ENCODE data around the gene SLC8A3. TPM values are rescaled to one million over a fixed set of nuclear protein-coding genes. Genes with fewer than 3 reads are reported as not detected.

SLC8A3 gene
- total and polyA plus RNA-seq, 2 donors from 2014 or later = 0.98 TPM; not detected in 1

GRCh38 chr14:70190156-70190555 lies 1.4 kb upstream of the SLC8A3 start:
- no peak overlapping the region for H3K9ac ChIP-seq (ENCODE audit: low read length in 3 of 3)
- intact Hi-C loops (cut with DNase I) = no loop called here
- FAIRE-seq (no peak), DNase-seq (peak in 2 of 5 donors; percentile 4 to 10)
- no peaks in the 10 kb centered on the region for H3K9me3 ChIP-seq (ENCODE audit: control insufficient read depth in 2 of 3, insufficient read depth in 1 of 3, low read length in 3 of 3)
- H3K27ac ChIP-seq (ENCODE audit: low read depth in 2 of 2, low read length in 2 of 2) = no peak overlapping the region
- peaks cover 0 to 7% (median 0%) of the 10 kb centered on the region in 3 donors for H3K4me1 ChIP-seq (ENCODE audit: control insufficient read depth in 2 of 3, insufficient read depth in 2 of 3, low read depth in 1 of 3, low read length in 3 of 3)
- TF ChIP-seq, protein P1, sequence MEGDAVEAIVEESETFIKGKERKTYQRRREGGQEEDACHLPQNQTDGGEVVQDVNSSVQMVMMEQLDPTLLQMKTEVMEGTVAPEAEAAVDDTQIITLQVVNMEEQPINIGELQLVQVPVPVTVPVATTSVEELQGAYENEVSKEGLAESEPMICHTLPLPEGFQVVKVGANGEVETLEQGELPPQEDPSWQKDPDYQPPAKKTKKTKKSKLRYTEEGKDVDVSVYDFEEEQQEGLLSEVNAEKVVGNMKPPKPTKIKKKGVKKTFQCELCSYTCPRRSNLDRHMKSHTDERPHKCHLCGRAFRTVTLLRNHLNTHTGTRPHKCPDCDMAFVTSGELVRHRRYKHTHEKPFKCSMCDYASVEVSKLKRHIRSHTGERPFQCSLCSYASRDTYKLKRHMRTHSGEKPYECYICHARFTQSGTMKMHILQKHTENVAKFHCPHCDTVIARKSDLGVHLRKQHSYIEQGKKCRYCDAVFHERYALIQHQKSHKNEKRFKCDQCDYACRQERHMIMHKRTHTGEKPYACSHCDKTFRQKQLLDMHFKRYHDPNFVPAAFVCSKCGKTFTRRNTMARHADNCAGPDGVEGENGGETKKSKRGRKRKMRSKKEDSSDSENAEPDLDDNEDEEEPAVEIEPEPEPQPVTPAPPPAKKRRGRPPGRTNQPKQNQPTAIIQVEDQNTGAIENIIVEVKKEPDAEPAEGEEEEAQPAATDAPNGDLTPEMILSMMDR (IDR thresholded peaks at IDR 0.05; ENCODE audit: borderline replicate concordance, extremely low read depth, insufficient read depth) = no peak
- H3K4me3 ChIP-seq (ENCODE audit: low read length in 3 of 3) = no peak overlapping the region
- H3K27me3 ChIP-seq (ENCODE audit: control insufficient read depth, insufficient read depth, low read length) = peaks cover 6% of the 10 kb centered on the region
- H3K36me3 ChIP-seq (ENCODE audit: control insufficient read depth in 2 of 3, insufficient read depth in 3 of 3, low read length in 3 of 3) = no peaks in the 10 kb centered on the region

- DNase-seq = peak in 2 of 5 donors; percentile 5 to 10
- Histone ChIP-seq H3K9ac (ENCODE audit: low read length in 3 of 3) (no peak overlapping the region), H3K27me3 (ENCODE audit: control insufficient read depth, insufficient read depth, low read length) (peaks cover 6% of the 10 kb centered on the region)
These were observed 816 bp upstream of the SLC8A3 start for GRCh38 chr14:70189456-70190077.

GRCh38 chr14:70188322-70188658 lies 461 bp downstream of the SLC8A3 start:
- intact Hi-C loops (cut with DNase I) = no loop called here
- peak in 2 of 5 donors; percentile 30 to 58 for DNase-seq
- Histone ChIP-seq H3K4me1 (ENCODE audit: control insufficient read depth in 2 of 3, insufficient read depth in 2 of 3, low read depth in 1 of 3, low read length in 3 of 3) (peaks cover 0 to 7% (median 0%) of the 10 kb centered on the region in 3 donors), H3K9ac (ENCODE audit: low read length in 3 of 3) (no peak overlapping the region), H3K27ac (ENCODE audit: low read depth in 2 of 2, low read length in 2 of 2) (no peak overlapping the region), H3K4me3 (ENCODE audit: low read length in 3 of 3) (peak overlapping the region in 1 of 3 donors; percentile 55), H3K27me3 (ENCODE audit: control insufficient read depth, insufficient read depth, low read length) (peaks cover 6% of the 10 kb centered on the region), H3K9me3 (ENCODE audit: control insufficient read depth in 2 of 3, insufficient read depth in 1 of 3, low read length in 3 of 3) (no peaks in the 10 kb centered on the region), H3K36me3 (ENCODE audit: control insufficient read depth in 2 of 3, insufficient read depth in 3 of 3, low read length in 3 of 3) (no peaks in the 10 kb centered on the region)
- TF ChIP-seq, protein P1 (IDR thresholded peaks at IDR 0.05; ENCODE audit: borderline replicate concordance, extremely low read depth, insufficient read depth) = no peak
- no peak for FAIRE-seq

More at GRCh38 chr14:70189456-70190077, 816 bp upstream of the SLC8A3 start:
- TF ChIP-seq, protein P1 (IDR thresholded peaks at IDR 0.05; ENCODE audit: borderline replicate concordance, extremely low read depth, insufficient read depth) = no peak
- Histone ChIP-seq H3K36me3 (ENCODE audit: control insufficient read depth in 2 of 3, insufficient read depth in 3 of 3, low read length in 3 of 3) (no peaks in the 10 kb centered on the region), H3K4me1 (ENCODE audit: control insufficient read depth in 2 of 3, insufficient read depth in 2 of 3, low read depth in 1 of 3, low read length in 3 of 3) (peaks cover 0 to 7% (median 0%) of the 10 kb centered on the region in 3 donors), H3K27ac (ENCODE audit: low read depth in 2 of 2, low read length in 2 of 2) (no peak overlapping the region), H3K9me3 (ENCODE audit: control insufficient read depth in 2 of 3, insufficient read depth in 1 of 3, low read length in 3 of 3) (no peaks in the 10 kb centered on the region), H3K4me3 (ENCODE audit: low read length in 3 of 3) (peak overlapping the region in 1 of 3 donors; percentile 32)
- FAIRE-seq = no peak
- intact Hi-C loops (cut with DNase I) = no loop called here

Measured in kidney (tissue), 14 donors.